ENCODE results near the gene KIF26A.

The KIF26A gene

GRCh38 chr14:104189629-104190335, 51.4 kb downstream of the KIF26A start:
- in situ Hi-C loops (cut with HindIII; ENCODE audit: low pct_ligation_motif_present, low sequenced_read_pairs), result no loop called here
- no peaks in the 10 kb centered on the region for H3K27me3 ChIP-seq (replicated peaks)
- TF ChIP-seq CTCF (IDR thresholded peaks at IDR 0.05; ENCODE audit: low read depth, low read length, missing control alignments), result no peak

GRCh38 chr14:104190396-104191000, 52.1 kb downstream of the KIF26A start:
- Histone ChIP-seq H3K36me3 (replicated peaks) (no peaks in the 10 kb centered on the region), H3K27me3 (replicated peaks) (no peaks in the 10 kb centered on the region), H3K4me3 (ENCODE audit: low read depth, low read length) (no peak overlapping the region), H3K27ac (no peak overlapping the region)
- no peak for DNase-seq
- in situ Hi-C loops (cut with HindIII; ENCODE audit: low pct_ligation_motif_present, low sequenced_read_pairs), result no loop called here
- TF ChIP-seq CTCF (IDR thresholded peaks at IDR 0.05; ENCODE audit: low read depth, low read length, missing control alignments), result no peak

More at GRCh38 chr14:104189629-104190335, 51.4 kb downstream of the KIF26A start:
- Histone ChIP-seq H3K27ac (no peak overlapping the region), H3K4me3 (ENCODE audit: low read depth, low read length) (no peak overlapping the region), H3K36me3 (replicated peaks) (no peaks in the 10 kb centered on the region)
- DNase-seq, result no peak

- Histone ChIP-seq H3K4me3 (ENCODE audit: low read depth, low read length) (no peak overlapping the region), H3K27ac (no peak overlapping the region), H3K27me3 (replicated peaks) (no peaks in the 10 kb centered on the region), H3K36me3 (replicated peaks) (no peaks in the 10 kb centered on the region)
- no peak for TF ChIP-seq CTCF (IDR thresholded peaks at IDR 0.05; ENCODE audit: low read depth, low read length, missing control alignments)
- in situ Hi-C loops (cut with HindIII; ENCODE audit: low pct_ligation_motif_present, low sequenced_read_pairs), result no loop called here
- DNase-seq, result no peak
Observed at GRCh38 chr14:104191409-104191997, 53.1 kb downstream of the KIF26A start.

- Histone ChIP-seq H3K27ac (no peak overlapping the region), H3K36me3 (replicated peaks) (no peaks in the 10 kb centered on the region), H3K4me3 (ENCODE audit: low read depth, low read length) (no peak overlapping the region), H3K27me3 (replicated peaks) (no peaks in the 10 kb centered on the region)
- in situ Hi-C loops (cut with HindIII; ENCODE audit: low pct_ligation_motif_present, low sequenced_read_pairs), result no loop called here
- no peak for TF ChIP-seq CTCF (IDR thresholded peaks at IDR 0.05; ENCODE audit: low read depth, low read length, missing control alignments)
- no peak for DNase-seq
Observed at GRCh38 chr14:104192146-104192882, 53.9 kb downstream of the KIF26A start.

GRCh38 chr14:104192883-104193245, 54.5 kb downstream of the KIF26A start:
- Histone ChIP-seq H3K27ac (no peak overlapping the region), H3K4me3 (ENCODE audit: low read depth, low read length) (no peak overlapping the region), H3K27me3 (replicated peaks) (no peaks in the 10 kb centered on the region), H3K36me3 (replicated peaks) (no peaks in the 10 kb centered on the region)
- no peak for TF ChIP-seq CTCF (IDR thresholded peaks at IDR 0.05; ENCODE audit: low read depth, low read length, missing control alignments)
- no peak for DNase-seq
- in situ Hi-C loops (cut with HindIII; ENCODE audit: low pct_ligation_motif_present, low sequenced_read_pairs), result no loop called here

Measured in brain microvascular endothelial cell (primary cell).